OCI-LY7 (cell line): ENCODE measurements around the gene UBE2C. TPM values are rescaled to one million over a fixed set of nuclear protein-coding genes. Genes with fewer than 3 reads are reported as not detected.

Experiments used
- BruUV-seq: library from RNA; stranded (reverse); fragments of 400-500 nt; replicated peaks from 2 replicates; lab custom pipeline; 2021; lab: Mats Ljungman, UMichigan
- CTCF ChIA-PET: fragments of 300-600 bp; sonication (Branson Sonifier 250); formaldehyde crosslinking; loops from one replicate; lab custom pipeline; 2022; ENCODE audit warnings: antibody characterized with exemption; ENCODE audit not compliant: unreplicated experiment; lab: Charles Lee
- POLR2A ChIA-PET: fragments of 300-600 bp; sonication (Branson Sonifier 250); formaldehyde crosslinking; loops from one replicate; lab custom pipeline; 2022; ENCODE audit warnings: antibody characterized with exemption; lab: Charles Lee
- DNase-seq: peaks from one replicate; pipeline ENCODE4 v3.0.0-alpha.2; 2015; ENCODE audit warnings: low spot score
- H2AFZ ChIP-seq: fragments of 200-600 bp; sonication (generic), shearing (Covaris generic); 2 replicates; pipeline ENCODE4 v1.6.1; 2014; ENCODE audit warnings: mild to moderate bottlenecking, antibody characterized with exemption, low read length, moderate library complexity
- H3K27ac ChIP-seq: fragments of 200-600 bp; sonication (generic); 2 replicates; pipeline ENCODE4 v1.5.1; 2014; ENCODE audit warnings: mixed run types, low read depth, mild to moderate bottlenecking, moderate library complexity, low read length, inconsistent platforms; ENCODE audit not compliant: poor library complexity, severe bottlenecking
- H3K36me3 ChIP-seq: fragments of 200-600 bp; sonication (generic); 2 replicates; pipeline ENCODE4 v1.6.1; 2014; ENCODE audit warnings: mild to moderate bottlenecking, antibody characterized with exemption, low read length, moderate library complexity, mixed read lengths; ENCODE audit not compliant: insufficient read depth
- H3K4me1 ChIP-seq: fragments of 200-600 bp; sonication (generic); 2 replicates; pipeline ENCODE4 v1.5.1; 2014; ENCODE audit warnings: mild to moderate bottlenecking, low read length; ENCODE audit not compliant: insufficient read depth, poor library complexity, severe bottlenecking
- H3K4me2 ChIP-seq: fragments of 200-600 bp; sonication (generic); 2 replicates; pipeline ENCODE4 v1.6.1; 2014; ENCODE audit warnings: mild to moderate bottlenecking, low read length
- H3K4me3 ChIP-seq: fragments of 200-600 bp; sonication (generic); 2 replicates; pipeline ENCODE4 v1.5.1; 2014; ENCODE audit warnings: mild to moderate bottlenecking, low read depth, low read length; ENCODE audit not compliant: poor library complexity, severe bottlenecking
- H3K79me2 ChIP-seq: fragments of 200-600 bp; sonication (generic); 2 replicates; pipeline ENCODE4 v1.6.1; 2016; ENCODE audit warnings: low read depth, mild to moderate bottlenecking, low read length, moderate library complexity, mixed read lengths; ENCODE audit not compliant: insufficient read depth
- H3K9me2 ChIP-seq: fragments of 200-600 bp; sonication (generic); 2 replicates; pipeline ENCODE4 v1.6.1; 2016; ENCODE audit warnings: mild to moderate bottlenecking, low read length, mixed read lengths; ENCODE audit not compliant: insufficient read depth
- H3K9me3 ChIP-seq: fragments of 200-600 bp; sonication (generic); 2 replicates; pipeline ENCODE4 v1.6.1; 2014; ENCODE audit warnings: mild to moderate bottlenecking, mixed run types, low read length, mixed read lengths
- H4K20me1 ChIP-seq: fragments of 200-600 bp; sonication (generic); 2 replicates; pipeline ENCODE4 v1.6.1; 2014; ENCODE audit warnings: mild to moderate bottlenecking, antibody characterized with exemption, low read length, moderate library complexity, mixed read lengths; ENCODE audit not compliant: insufficient read depth
- EZH2phosphoT487 ChIP-seq: fragments of 200-600 bp; sonication (generic); IDR thresholded peaks from 2 replicates; pipeline ENCODE4 v1.6.1; 2018; ENCODE audit warnings: low read depth, borderline replicate concordance, mild to moderate bottlenecking, mixed run types, antibody characterized with exemption, low read length, moderate library complexity, mixed read lengths
- intact Hi-C: fragments of 100-400 bp; cut with micrococcal nuclease; formaldehyde crosslinking; loops from one replicate; pipeline ENCODE4 v1.10.0; 2022; ENCODE audit not compliant: unreplicated experiment
- total RNA-seq, 2 experiments: library from RNA; depleted of rRNA in 1 of 2; stranded (reverse); fragments of >200 nt in 1 of 2; shearing (Covaris generic) in 1 of 2; gene quantifications; 2 replicates each; pipeline ENCODE4 v1.2.3, GENCODE V29; 2014 to 2022
- TF ChIP-seq, protein P1 (sequence below): fragments of 200-600 bp; sonication (generic); conservative IDR thresholded peaks from 2 replicates; pipeline ENCODE4 v1.5.1; 2014; ENCODE audit warnings: mild to moderate bottlenecking, antibody characterized with exemption, low read length, moderate library complexity, mixed read lengths

UBE2C gene
- total RNA-seq, 2 experiments from 2014 or later, result 222 to 269 TPM

DNA sequence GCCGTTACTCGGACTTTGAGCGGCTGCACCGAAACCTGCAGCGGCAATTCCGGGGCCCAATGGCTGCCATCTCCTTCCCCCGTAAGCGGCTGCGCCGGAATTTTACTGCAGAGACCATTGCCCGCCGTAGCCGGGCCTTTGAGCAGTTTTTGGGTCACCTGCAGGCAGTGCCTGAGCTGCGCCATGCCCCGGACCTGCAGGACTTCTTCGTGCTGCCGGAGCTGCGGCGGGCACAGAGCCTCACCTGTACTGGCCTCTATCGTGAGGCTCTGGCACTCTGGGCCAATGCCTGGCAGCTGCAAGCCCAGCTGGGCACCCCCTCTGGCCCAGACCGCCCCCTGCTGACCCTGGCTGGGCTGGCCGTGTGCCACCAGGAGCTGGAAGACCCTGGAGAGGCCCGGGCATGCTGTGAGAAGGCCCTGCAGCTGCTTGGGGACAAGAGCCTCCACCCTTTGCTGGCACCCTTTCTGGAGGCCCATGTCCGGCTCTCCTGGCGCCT, 28.3 kb downstream of the UBE2C start:
- no TSS peak for BruUV-seq
- ChIA-PET CTCF (no interaction called here), POLR2A (interaction anchor here (2.4 kb wide), 1 partner anchor 11 kb away, joined by 11 read pairs; no protein-coding TSS in a partner anchor)
- DNase-seq, result no peak
- Histone ChIP-seq H3K27ac (no peak overlapping the region), H3K9me3 (no peaks in the 10 kb centered on the region), H4K20me1 (no peaks in the 10 kb centered on the region), H2AFZ (no peak overlapping the region), H3K4me1 (peaks cover 20% of the 10 kb centered on the region), H3K36me3 (peaks cover 26% of the 10 kb centered on the region; the same call in 1 of the 2 replicates), H3K79me2 (no peaks in the 10 kb centered on the region), H3K4me2 (no peak overlapping the region), H3K4me3 (no peak overlapping the region), H3K9me2 (no peaks in the 10 kb centered on the region)
- intact Hi-C loops, result no loop called here
- TF ChIP-seq, protein P1, sequence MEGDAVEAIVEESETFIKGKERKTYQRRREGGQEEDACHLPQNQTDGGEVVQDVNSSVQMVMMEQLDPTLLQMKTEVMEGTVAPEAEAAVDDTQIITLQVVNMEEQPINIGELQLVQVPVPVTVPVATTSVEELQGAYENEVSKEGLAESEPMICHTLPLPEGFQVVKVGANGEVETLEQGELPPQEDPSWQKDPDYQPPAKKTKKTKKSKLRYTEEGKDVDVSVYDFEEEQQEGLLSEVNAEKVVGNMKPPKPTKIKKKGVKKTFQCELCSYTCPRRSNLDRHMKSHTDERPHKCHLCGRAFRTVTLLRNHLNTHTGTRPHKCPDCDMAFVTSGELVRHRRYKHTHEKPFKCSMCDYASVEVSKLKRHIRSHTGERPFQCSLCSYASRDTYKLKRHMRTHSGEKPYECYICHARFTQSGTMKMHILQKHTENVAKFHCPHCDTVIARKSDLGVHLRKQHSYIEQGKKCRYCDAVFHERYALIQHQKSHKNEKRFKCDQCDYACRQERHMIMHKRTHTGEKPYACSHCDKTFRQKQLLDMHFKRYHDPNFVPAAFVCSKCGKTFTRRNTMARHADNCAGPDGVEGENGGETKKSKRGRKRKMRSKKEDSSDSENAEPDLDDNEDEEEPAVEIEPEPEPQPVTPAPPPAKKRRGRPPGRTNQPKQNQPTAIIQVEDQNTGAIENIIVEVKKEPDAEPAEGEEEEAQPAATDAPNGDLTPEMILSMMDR, result no peak
- no peak for TF ChIP-seq EZH2phosphoT487

DNA sequence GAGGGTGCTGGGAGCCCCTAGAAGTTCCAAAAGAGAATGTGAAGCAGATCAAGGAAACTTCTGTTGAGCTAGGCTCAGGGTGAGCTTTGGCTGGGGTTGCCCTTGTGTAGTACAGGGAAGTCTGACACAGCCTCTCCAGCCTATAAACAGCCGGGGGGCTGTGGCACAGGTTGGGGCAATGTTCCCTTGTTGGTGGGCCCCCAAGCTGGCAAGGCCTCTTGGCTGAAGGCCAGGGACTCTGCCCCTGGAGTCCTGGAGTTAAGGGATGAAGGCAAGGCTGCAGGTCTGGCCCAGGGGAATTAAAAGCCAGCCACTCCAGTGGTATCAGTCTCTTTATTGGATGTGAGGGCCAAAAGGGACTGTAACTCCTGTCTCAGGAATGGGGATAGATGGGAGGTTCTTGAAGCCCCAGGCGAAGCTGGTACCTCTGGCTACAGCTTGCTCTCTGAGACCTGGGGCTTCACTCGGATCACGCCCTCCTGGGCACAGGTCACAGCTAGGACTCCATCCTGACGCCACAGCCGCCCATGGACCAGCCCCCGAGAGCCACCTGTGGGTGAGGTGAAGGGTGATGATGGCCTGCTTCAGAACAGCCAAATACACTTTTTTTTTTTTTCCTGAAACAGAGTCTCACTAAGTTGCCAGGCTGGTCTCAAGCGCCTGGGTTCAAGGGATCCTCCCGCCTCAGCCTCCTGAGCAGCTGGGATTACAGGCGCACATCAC, 29.1 kb downstream of the UBE2C start:
- CTCF ChIA-PET, result interaction anchor here (1.2 kb wide), 1 partner anchor 19 kb away, joined by 3 read pairs; no protein-coding TSS in a partner anchor
- POLR2A ChIA-PET, result interaction anchor here (0.9 to 2.4 kb wide), 11 partner anchors 9 to 129 kb away, joined by 3 to 11 read pairs (median 5); partner anchors contain the start of genes ACOT8, SNX21, ZSWIM1 and ZSWIM3
- peaks cover 20% of the 10 kb centered on the region for H3K4me1 ChIP-seq
- peak overlapping the region; percentile 58 for H3K4me2 ChIP-seq
- peak overlapping the region; percentile 66 for H3K27ac ChIP-seq
- TF ChIP-seq EZH2phosphoT487, result no peak
- intact Hi-C loops, result no loop called here
- no peaks in the 10 kb centered on the region for H3K9me3 ChIP-seq
- DNase-seq, result no peak
- no peaks in the 10 kb centered on the region for H4K20me1 ChIP-seq
- peaks cover 32% of the 10 kb centered on the region; the same call in 1 of the 2 replicates for H3K36me3 ChIP-seq
- BruUV-seq, result no TSS peak
- peak overlapping the region; percentile 12 for H3K4me3 ChIP-seq
- H2AFZ ChIP-seq, result peak overlapping the region; percentile 13; the same call in 1 of the 2 replicates
- no peaks in the 10 kb centered on the region for H3K9me2 ChIP-seq
- no peaks in the 10 kb centered on the region for H3K79me2 ChIP-seq

- H3K4me3 ChIP-seq, result peak overlapping the region; percentile 12
- no peaks in the 10 kb centered on the region for H3K9me2 ChIP-seq
- peak; percentile 84 for DNase-seq
- H2AFZ ChIP-seq, result peak overlapping the region; percentile 13; the same call in 1 of the 2 replicates
- intact Hi-C loops, result no loop called here
- peaks cover 20% of the 10 kb centered on the region for H3K4me1 ChIP-seq
- no peak for TF ChIP-seq EZH2phosphoT487
- TF ChIP-seq, protein P1, result no peak
- no peaks in the 10 kb centered on the region for H4K20me1 ChIP-seq
- H3K9me3 ChIP-seq, result no peaks in the 10 kb centered on the region
- H3K36me3 ChIP-seq, result peaks cover 32% of the 10 kb centered on the region; the same call in 1 of the 2 replicates
- TSS peak; percentile 35 for BruUV-seq
- H3K27ac ChIP-seq, result peak overlapping the region; percentile 66
- no peaks in the 10 kb centered on the region for H3K79me2 ChIP-seq
- peak overlapping the region; percentile 58 for H3K4me2 ChIP-seq
- ChIA-PET POLR2A (interaction anchor here (0.6 to 2.4 kb wide), 12 partner anchors 10 to 166 kb away, joined by 3 to 11 read pairs (median 5); partner anchors contain the start of genes ACOT8, SNX21, ZSWIM1 and ZSWIM3), CTCF (interaction anchor here (0.7 to 1.2 kb wide), 2 partner anchors 20 to 128 kb away, joined by 3 to 4 read pairs; no protein-coding TSS in a partner anchor)
Observed at GRCh38 chr20:45842169-45842812, 29.8 kb downstream of the UBE2C start.
